Dedifferentiated amniotic fluid mesenchymal stem cell (primary cell): ENCODE data around the gene SMARCD1.
"Not testable (repeated sequence)": the region's sequence is repeated elsewhere in the genome, so short reads cannot be mapped to it uniquely, and the experiment has no call there.

Source experiments
- DNase-seq: peaks from one replicate; pipeline ENCODE4 v3.0.0-alpha.2; 2016; ENCODE audit errors: extremely low spot score

SMARCD1 gene

DNA sequence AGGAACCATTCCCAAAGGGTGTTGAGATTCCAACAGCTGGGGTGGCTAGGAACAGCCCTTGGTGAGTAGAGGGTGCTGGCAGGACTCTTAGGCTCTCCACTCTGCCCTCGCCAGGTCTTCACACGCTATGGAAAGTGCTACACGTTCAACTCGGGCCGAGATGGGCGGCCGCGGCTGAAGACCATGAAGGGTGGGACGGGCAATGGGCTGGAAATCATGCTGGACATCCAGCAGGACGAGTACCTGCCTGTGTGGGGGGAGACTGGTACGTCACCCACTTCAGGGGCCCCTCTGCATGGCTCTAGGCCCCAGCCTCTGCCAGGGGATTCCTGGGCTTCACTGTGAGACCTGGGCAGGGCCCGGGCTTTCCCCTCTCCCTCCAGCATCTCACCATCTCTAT lies 8.0 kb upstream of the SMARCD1 start:
- DNase-seq, result no peak

DNA sequence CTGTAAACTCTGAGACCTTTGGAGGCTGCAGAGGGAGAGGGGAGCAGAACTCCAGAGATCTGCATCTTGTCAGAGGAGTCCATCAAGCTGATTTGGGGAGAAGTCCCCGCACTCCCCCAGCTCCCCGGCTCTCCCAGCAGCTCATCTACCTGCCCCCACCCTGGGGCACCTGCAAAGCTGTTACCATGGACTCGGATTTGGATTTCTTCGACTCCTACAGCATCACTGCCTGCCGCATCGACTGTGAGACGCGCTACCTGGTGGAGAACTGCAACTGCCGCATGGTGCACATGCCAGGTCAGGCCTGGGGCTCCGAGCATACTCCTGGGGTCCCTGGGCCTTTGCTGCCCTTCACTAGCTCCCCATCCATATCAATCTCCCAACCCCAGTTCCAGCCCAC lies 6.9 kb upstream of the SMARCD1 start:
- DNase-seq, result no peak

DNA sequence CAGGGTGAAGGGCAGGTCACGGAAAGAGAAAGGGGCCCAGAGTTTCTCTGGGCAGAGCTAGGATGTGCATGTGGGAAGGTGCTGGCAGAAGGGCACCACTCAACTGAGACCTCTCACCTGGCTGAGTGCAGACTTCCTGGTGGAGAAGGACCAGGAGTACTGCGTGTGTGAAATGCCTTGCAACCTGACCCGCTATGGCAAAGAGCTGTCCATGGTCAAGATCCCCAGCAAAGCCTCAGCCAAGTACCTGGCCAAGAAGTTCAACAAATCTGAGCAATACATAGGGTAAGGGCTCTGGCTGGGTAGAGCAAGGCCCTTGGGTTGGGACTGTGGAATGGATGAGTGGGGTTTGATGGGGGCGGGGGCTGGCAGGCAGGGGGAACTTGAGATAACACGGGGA lies 5.4 kb upstream of the SMARCD1 start:
- DNase-seq, result no peak

DNA sequence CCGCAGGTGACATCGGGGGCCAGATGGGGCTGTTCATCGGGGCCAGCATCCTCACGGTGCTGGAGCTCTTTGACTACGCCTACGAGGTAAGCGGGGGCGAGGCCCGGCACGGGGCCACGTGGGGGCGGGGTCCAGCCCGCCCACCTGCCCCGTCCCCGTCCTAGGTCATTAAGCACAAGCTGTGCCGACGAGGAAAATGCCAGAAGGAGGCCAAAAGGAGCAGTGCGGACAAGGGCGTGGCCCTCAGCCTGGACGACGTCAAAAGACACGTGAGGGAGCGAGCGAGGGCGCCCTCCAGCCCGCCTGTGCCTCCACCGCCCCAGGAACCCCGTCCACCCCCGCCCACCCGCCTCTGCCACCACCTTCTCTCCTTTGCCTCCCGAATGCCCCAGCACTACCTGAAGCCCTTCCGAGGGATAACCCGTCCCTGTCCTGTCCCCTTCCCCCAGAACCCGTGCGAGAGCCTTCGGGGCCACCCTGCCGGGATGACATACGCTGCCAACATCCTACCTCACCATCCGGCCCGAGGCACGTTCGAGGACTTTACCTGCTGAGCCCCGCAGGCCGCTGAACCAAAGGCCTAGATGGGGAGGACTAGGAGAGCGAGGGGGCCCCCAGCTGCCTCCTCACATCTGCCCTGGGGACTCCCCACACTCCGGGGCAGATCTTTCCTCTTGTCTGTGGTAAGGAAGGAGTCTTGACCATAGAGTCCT lies 3.9 kb upstream of the SMARCD1 start:
- DNase-seq, result no peak

DNA sequence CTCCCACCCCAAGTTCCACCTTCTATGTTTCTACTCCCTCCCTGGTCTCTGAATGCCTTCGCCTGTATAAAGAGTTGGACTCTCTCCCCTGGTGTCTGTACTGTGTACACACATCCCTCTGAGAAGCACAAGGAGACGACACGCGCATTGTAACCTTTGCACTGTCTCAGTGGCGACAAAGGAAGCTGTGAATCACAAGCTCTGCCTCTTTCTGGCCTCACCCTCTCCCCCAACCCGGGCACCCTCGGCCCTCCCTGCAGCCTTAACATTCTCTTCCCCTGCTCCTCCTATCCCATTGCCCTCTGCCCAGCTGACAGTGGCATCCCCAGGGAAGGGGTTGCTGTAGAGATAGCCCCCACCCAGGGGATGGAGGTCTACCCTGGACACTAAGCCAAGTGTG lies 2.5 kb upstream of the SMARCD1 start:
- DNase-seq, result no peak

DNA sequence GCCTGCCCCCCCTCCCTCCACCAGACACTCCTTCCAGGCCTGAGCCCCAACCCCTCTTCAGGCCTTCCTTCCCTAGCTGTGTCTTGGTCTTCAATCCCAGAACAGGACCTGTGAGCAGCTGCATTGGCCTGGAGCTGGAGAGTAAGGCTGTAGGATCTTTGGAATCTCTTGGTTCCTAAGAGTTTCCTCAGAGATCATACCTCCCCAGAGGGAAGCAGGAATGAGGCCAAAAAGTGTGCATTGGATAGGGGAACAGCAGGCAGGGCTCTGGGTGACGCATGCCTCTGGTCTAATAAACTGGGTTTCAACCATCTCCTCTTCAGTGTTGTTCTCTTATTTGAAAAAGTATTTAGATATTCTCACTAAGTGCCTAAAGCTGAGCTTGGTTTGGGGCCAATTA lies 1.8 kb upstream of the SMARCD1 start:
- no peak for DNase-seq

DNA sequence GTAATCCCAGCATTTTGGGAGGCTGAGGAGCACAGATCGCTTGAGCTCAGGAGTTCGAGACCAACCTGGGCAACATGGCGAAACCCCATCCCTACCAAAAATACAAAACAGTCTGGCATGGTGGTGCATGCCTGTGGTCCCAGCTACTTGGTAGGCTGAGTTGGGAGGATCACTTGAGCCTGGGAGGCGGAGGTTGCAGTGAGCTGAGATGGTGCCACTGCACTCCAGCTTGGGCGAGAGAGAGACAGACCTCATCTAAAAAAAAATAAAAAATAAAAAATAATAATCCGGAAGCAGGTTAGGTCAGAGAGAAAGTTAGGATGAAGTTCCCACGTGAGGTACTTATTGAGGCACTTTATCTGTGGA lies 750 bp upstream of the SMARCD1 start:
- not testable (repeated sequence) for DNase-seq

DNA sequence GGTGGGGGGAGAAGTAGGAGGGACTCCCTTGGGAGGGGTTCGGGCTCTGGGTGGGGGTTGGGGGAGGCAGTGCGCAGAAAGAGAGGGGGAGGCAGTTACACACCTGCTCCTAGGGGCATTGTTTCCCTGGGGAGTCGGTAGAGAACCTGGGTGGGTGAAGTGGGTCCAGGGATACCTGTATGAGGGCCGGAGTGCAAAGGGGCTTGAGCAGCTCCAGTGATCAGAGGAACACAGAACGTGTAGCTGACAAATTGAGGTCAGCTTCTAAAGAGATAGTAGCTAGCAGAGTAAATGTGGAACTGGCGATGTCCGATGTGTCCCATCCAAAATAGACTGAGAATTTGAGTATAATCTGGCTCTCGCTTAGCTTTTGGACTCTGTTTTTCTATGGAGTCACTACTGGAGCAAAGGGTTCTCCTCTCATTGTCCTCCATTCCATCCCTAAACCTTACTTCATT lies 502 bp downstream of the SMARCD1 start:
- no peak for DNase-seq

DNA sequence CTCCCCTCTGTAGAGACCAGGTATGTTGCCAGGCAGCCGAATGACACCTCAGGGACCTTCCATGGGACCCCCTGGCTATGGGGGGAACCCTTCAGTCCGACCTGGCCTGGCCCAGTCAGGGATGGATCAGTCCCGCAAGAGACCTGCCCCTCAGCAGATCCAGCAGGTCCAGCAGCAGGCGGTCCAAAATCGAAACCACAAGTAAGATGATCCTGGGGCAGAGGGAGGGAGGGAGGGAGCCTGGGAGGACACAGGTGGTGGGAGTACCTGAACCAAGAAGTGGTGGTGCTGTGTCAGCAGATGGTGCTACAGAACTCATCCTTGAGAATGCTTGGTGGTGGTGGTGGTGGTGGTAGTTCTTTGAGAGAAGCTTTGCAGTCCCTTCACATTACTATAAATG lies 1.0 kb downstream of the SMARCD1 start:
- no peak for DNase-seq

DNA sequence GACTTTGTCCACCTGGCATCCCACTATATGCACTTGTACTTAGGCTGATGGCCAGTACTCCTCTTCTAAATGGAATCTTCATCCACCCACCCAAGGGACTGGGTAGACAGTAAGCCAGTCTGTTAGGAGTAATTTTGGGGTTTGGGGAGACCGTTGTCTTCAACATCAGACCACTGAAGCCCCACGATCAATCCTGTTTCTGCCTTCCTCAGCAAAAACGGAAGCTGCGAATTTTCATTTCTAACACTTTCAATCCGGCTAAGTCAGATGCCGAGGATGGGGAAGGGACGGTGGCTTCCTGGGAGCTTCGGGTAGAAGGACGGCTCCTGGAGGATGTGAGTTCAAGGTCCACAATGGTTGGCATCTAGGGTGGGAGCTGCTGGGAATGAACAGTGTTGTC lies 2.0 kb downstream of the SMARCD1 start:
- no peak for DNase-seq

DNA sequence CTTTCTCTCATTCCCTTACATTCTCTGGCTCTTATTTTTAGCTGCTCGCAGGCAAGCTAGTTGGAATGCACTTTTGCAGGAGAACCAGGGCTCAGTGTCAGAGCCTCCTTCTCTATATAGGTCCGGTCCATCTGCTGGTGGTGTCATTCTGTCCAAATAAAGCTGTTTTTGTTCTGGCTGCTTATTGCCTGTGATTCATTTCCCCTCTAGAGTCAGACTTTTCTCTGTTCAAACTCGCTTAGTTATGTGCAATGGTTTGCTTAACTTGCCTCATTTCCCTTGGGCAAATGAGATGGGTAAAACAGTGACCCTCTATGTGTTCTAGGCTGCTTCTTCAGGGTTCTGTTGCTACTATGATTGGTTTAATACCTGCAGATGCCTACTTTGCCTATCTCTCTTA lies 2.9 kb downstream of the SMARCD1 start:
- DNase-seq, result no peak

DNA sequence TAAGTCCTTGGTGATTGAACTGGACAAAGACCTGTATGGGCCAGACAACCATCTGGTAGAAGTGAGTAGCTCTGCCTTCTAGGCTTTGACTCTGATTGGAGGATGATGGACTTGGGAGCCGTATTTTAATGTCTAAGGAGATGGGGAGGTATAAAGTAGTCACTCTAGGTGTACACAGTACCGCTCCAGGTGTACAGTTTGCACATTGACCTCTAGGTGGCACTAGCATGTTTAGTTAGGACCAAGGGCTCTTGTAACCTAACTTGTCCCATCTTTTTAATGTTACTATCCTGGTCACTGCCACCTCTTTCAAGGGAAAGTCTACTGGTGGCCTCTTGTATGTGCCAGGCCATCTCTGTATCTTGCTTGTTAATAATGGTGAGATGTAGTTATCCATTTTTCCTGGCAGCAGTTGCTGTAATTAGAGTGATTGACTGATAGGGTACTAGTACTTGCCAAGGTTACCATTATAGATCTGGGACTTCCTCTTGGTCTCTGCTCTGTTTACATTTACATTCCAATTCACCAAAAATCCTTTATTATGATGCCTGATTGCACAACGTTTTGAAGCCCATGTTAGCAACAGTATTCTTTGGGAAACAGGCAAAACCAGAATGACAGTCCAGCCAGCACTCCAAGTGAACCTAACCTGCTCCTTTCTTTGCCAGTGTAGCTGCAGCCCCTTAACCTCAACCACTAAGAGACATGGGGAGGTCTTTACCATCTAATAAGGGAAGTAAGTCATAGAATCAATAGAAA lies 3.6 kb downstream of the SMARCD1 start:
- DNase-seq, result no peak

DNA sequence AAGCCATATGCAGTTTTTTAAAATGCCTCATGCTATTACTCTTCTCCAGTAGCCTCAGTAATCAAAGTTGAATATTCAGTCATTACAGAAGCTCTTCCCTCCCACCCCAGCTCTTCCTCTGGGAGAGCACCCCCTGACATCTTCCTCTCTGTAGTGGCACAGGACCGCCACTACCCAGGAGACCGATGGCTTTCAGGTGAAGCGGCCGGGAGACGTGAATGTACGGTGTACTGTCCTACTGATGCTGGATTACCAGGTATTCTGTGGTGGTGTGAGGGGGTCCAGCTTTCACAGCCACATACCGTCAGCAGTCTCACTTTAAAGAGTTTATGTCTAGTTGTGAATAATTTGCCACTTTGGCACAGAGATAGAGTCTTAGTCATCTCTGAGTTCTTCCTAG lies 4.6 kb downstream of the SMARCD1 start:
- DNase-seq, result no peak

DNA sequence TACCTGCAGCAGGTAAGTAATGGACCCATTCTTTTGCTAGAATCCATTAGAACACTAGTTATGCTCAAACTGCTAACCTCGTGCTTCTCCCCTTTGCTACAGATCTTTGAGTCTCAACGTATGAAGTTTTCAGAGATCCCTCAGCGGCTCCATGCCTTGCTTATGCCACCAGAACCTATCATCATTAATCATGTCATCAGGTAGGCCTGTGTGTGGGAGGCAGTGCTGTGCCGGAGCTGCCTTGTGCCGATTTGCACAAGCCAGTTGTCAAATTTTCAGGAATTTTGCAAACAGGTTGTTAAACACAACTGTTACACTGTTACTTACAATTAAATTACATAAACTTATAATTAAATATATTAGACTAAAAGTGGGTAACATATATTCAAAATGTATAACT lies 5.2 kb downstream of the SMARCD1 start:
- no peak for DNase-seq

DNA sequence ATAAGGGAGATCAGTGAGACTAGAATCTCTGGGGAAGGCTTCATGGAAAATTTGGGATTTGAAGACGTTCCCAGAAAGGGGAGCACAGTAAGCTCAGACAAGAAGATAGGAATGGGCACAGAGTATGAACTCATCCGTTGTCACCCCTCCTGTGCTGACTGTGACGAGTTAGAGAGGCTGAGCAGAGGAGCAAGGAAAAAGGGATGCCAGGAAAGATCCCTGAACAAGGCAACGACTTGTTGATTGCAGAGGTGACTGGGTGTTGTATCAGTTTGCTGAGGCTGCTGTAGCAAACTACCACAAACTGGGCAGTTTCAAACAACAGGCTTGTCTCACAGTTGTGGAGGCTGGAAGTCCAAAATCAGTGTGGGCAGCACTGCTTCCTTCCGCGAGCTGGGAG lies 12.8 kb downstream of the SMARCD1 start:
- DNase-seq, result no peak

DNA sequence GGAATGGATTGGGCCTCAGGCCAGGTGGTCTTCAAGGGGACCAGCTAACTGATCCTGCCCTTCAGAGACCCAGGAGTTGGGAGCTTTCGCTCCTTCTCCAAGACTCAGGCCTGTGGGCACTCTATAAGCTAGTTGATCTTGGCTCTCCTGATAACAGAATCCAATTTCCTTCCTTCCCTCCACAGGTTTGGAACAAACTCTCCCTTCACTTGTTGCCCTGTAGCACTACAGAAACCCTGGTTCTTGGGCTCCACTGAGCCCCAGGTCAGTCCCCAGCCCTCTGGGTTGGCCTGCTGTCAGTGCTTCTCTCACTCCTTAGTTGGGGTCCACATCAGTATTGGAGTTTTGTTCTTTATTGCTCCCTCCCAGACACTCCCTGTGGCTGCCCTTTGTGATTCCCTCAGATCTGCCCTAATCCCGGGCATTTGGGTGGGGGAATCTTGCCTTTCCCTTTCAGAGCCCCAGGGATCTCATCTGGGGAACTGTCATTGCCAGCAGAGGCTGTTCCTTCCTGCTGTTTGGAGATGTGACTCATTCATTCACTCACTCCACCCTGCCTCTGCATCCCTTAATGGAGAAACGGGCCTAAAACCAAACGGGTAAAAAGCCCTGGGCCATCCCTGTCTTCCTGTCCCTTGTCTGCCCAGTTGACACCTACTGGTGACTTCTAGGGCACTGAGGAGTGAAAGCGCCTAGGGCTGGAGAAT lies 14.3 kb downstream of the SMARCD1 start:
- DNase-seq, result peak; percentile 45

DNA sequence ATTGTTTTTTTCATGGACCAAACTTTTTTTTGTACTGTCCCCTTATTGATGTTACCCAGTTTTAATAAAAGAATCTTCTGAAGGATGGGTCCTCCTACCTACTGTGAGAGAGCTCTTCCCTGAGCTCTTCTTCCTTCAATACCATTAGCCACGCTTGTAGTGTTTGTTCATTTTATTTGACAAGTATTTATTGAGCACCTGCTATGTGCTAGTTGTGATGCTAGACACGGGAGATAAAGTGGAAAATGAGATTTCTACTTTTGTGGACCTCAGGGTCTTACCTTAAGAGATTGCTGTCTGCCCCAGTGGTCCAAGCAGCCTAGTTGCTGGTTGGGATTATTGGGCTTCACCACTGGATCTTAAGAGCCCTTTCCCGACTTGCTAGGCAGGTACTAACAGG lies 15.4 kb downstream of the SMARCD1 start:
- no peak for DNase-seq

DNA sequence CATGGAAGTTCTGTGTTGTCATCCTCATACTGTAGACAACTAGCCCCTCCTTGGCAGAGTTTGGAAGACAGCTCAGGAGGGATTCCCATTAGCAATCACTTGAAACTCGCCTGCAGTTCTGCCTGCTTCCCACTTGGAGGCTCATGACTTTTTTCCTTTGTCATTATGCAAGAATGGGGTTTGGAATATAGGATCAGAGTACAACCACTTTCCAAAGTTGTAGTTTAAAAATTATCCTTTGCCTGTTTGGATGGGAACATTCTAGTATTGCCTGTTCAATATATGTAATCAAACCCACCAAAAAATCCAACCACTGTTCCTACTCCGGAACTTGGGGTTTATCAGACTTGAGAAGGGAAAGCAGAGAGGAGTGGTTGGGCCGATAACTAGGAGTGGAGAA lies 16.5 kb downstream of the SMARCD1 start:
- peak; percentile 24 for DNase-seq

DNA sequence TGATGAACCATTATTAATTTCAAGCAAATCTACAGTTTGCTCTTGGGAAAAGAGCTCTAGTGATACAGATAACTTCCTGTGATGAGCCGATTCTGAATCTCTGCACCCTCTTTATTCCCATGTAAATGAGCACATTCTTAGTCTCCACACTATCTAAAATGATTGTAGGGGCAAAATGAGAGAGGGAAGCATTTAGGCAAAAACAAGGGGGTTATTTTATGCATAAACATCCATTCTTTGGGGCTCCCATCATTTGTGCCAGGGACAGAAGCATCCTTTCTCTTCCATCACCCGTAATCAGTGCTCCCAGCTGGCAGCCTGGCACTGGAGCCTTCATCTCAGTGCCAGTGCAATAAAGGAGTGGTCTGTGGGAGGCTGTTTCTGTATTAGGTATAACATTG lies 17.0 kb downstream of the SMARCD1 start:
- no peak for DNase-seq

DNA sequence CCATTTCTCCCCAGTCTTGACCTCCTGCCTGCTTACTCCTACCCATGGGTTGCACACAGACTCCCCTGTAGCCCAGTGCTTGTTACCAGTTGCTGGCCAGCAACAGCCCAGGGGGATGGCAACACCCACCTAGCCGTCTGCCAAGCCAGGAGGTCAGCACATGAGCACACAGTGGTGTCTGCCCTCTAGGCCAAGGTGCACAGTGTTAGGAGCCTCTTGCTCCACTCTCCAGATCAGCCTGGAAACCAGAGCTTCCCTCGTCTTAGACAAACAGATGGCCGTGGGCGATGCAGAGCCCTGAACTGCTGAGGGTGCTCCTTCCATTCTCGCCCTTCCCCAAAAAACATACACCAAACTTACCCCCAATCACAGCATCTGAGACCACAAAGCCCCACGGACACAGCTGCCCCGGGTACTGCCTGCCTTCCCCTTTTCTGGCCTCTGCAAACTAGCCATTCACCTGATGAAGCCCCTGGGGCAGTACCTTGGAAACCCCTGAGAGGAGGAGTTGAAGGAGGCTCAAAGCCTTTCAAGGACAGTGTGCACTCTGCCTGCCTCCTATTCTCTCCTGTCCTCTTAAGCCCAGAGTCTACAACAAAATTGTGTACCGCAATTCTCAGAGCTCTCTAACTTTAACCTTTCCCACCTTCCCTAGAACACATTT lies 17.6 kb downstream of the SMARCD1 start:
- no peak for DNase-seq

DNA sequence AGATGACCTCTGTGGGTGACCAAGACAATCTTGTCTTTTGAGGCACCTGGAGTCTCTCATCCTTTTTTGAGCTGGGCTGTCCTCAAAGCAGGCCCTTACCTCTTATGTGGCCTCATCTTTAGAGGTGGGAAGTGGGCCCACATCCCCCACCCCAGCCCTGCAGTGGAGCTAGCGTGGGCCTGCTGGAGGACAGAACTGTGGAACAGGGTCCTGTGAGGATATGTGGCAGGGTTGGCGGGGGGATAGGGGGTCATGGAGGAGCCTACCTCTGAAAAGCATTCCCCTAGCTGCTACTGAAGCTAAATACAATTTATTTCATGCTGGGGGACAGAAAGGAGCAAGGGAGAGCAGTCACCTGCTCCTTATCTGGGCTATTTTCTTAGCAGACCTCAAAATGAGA lies 18.2 kb downstream of the SMARCD1 start:
- DNase-seq, result no peak

DNA sequence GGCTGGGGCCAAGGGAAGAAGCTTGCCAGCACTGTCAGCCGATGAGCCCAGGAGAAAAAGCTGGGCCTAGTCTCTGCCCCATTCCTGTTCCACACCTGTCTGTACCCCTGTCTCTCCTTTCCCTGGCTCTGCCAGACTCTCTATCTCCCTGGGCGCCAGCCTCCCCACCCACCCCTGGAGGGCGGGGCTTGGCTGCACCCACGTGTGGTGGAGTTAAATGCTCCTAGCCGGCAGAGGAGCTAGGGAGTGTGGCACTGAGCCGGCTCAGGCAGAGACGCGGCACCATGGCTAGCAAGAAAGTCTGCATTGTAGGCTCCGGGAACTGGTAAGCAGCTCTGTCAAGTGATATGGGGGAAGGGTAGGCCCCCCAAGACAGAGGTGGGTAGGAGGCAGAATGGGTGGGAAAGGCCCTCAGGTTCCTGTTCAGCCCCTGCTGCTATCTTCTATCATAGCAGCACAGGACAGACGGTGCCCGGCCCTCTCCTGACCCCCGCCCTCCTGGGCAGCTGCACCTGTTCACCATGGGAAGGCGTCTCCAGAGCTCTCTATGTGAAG lies 18.7 kb downstream of the SMARCD1 start, which contains the start of gene GPD1:
Gene GPD1 (plus strand): TSS at position 242 of the 555 bp plus-strand sequence. CDS start 43 bp downstream, at position 285.
- no peak for DNase-seq
